NCI-H2081 treated with DMSO at 0.1 percent for 48 hours (cell line): ENCODE data around the gene SMS.
"Not testable (repeated sequence)": the region's sequence is repeated elsewhere in the genome, so short reads cannot be mapped to it uniquely, and the experiment has no call there.

ENCODE experiments used
- DNase-seq: peaks from one replicate; lab custom pipeline; 2025; lab: John Stamatoyannopoulos, UW

Gene SMS

GRCh38 chrX:21952624-21953023 is 12.1 kb downstream of the SMS start:
- no peak for DNase-seq

DNA sequence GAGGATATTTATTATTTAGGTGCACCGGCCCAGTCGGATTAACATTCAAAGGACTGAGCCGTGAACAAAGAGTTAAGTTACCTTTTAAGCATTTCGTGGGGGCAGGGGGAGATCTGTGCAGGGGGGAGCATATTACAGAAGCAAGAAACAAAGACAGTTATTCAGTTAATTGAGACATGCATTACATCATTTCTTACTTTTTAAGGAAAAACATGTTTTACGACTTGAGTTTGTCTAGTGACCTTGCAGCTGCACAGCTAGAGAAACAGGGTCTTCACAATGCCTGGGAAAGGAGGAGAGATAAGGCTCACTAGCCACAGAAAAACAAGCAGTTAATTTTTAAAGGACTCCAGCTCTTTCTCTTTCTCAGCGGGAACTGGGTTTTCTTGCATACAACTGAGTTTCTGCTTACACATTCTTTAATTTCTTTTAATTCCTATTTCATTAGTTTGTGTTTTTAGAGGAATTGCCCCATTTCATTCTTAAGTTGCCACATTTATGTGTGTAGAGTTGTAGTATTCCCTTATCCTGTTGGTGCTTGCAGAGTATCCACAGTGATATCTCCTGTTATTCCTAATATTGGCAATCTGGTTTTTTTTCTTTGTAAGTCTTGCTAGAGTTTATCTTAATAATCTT is 12.8 kb downstream of the SMS start:
- not testable (repeated sequence) for DNase-seq

- DNase-seq, result no peak
Observed at GRCh38 chrX:21955403-21956189, 15.1 kb downstream of the SMS start.

DNA sequence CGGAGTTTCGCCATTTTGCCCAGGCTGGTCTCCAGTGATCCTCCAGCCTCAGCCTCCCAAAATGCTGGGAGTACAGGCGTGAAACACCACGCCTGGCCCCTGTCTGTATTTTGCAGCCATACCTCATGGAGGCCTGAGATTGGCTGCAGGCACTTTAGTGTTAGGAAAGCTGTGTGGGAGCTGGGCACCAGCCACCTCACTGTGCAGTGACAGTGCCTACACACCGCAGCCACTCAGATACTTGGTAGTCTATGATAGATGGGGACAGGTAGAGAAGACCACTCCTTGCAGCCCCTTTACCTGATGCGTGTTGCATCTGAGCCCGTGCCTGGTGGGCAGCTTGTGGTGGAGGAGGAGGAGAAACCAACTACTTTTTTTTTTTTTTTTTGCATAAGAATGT is 16.3 kb downstream of the SMS start:
- no peak for DNase-seq

DNA sequence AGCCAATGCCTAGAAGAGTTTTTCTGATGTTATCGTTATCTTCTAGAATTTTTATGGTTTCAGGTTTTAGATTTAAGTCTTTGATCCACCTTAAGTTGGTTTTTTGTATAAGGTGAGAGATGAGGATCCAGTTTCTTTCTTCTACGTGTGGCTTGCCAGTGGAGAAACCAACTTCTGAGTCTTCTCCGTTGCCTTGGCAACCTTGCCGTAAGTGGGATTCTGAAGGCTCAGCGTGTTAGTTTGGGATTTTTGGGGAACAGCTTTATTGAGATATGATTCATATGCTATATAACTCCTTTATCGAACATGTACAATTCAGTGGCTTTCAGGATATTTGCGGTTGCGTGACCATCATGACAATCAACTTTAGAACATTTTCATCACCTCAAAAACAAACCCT is 17.7 kb downstream of the SMS start:
- no peak for DNase-seq

- no peak for DNase-seq
Observed at GRCh38 chrX:21958916-21959315, 18.4 kb downstream of the SMS start.

GRCh38 chrX:21959362-21960051 is 19.0 kb downstream of the SMS start:
- no peak for DNase-seq

- DNase-seq, result no peak
Observed at GRCh38 chrX:21960569-21961541, 20.3 kb downstream of the SMS start.

DNA sequence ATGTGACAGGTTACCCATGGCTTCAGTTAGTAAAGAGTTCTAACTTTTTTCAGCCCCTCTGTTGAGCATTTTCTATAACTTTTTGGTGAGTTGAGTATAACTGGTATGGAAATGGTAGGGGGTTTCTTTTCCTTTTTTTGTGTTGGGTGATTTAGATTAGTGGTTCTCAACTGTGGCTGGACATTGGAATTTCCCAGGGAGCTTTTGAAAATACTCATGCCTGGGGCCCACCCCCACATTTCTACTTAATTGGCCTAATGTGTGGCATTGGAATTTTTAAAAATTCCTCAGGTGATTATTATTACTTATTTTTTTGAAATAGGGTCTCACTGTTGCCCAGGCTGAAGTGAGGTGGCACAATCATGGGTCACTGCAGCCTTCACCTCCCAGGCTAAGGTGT is 21.9 kb downstream of the SMS start:
- DNase-seq, result no peak

GRCh38 chrX:21963269-21963668 is 22.8 kb downstream of the SMS start:
- DNase-seq, result no peak

GRCh38 chrX:21963731-21964405 is 23.4 kb downstream of the SMS start:
- no peak for DNase-seq

DNA sequence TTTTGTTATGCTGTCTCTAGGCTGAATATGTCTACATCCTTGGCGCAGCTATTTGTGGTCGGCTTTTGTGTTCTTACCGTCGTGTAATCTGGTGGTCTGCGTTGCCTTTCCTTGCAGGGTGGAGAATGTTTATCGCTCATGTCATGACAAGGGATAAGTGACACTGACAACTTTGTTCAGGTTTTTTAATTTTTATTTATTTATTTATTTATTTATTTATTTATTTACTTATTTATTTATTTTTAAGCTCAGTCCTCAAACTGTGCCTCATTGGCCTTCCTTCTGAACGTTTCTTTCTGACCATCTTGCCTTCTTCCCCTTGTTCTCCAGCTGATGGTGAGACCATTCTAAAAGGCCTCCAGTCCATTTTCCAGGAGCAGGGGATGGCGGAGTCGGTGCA is 26.4 kb downstream of the SMS start:
- DNase-seq, result no peak

- no peak for DNase-seq
Observed at GRCh38 chrX:21968333-21968732, 27.8 kb downstream of the SMS start.

GRCh38 chrX:21970326-21970725 is 29.8 kb downstream of the SMS start:
- DNase-seq, result no peak

GRCh38 chrX:21972046-21972445 is 31.5 kb downstream of the SMS start:
- no peak for DNase-seq

DNA sequence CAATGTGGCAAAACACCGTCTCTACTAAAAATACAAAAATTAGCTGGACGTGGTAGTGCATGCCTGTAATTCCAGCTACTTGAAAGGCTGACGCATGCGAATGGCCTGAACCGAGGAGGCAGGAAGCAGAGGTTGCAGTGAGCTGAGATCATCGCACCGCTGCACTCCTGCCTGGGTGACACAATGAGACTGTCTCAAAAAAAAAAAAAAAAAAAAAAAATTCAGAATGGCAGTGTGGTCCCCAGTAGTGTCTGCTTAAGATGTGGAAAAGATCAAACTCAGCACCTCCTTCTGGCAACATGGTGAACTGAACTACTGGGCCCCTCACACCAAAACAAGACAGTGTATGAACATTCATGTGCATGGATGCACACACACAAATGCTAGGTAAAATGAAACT is 32.2 kb downstream of the SMS start:
- DNase-seq, result no peak

DNA sequence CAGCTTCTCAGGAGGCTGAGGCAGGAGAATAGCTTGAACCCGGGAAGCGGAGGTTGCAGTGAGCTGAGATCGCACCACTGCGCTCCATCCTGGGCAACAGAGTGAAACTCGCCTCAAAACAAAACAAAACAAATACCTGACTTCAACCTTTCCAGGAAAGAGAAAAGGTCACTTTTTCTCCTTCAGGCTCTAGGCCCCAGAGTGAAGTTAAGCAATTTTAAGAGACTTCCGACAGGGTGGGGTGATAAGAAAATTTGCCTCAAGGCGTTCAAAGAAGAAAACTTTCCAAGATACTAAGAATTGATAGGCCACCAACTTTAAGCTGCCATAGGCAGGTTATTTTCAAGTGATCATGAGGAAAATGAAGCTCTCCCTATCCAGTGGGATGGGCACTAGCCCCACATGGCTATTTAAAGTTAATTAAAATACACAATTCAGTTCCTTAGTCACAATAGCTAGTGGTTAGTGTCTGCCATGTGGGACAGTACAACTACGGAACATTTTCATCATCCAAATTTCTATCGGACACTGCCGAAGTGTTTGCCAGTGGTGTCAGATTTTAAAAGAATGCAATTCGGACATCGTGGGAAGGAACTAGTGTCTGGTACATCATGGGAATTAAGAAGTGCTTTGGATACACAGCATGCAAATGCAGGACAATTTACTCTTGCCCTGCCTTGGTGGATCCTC is 33.0 kb downstream of the SMS start:
- no peak for DNase-seq

DNA sequence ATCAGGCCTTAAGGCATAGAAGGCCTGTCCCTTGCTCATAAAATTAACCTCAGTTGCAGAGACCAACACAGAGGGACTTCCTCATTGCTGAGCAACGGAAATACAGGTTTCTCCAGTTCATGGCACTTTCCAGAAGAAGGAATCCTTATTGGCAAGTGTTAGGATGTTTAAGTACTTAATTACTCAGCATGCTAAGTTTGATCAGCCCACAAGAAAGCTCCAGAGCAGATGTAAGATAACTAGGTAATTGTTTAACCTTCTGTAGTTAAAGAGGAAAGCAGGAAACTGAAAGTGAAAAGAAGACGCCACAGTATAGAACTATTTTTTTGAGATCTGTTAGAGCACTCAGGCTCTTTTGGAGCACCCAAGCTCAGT is 33.5 kb downstream of the SMS start:
- DNase-seq, result no peak

GRCh38 chrX:21975242-21975641 is 34.7 kb downstream of the SMS start:
- no peak for DNase-seq

DNA sequence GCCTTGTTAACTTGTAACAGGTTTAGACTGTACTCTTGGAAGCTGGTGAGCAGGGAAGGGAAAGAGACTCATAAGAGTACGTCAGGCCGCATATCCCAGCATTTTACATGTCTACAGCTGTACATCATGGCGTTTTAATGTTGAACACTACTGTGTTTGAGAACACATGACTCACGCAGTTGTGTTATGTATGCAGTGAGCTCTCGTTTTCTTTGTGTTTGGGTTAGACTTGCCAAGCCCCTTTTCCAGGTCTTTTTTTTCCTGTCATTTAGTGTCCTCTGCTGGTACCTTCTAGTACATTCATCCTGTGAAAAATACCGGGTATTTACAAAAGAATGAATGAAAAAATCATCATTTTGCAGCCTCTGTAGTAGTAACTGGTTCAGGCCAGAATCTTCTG is 35.3 kb downstream of the SMS start:
- DNase-seq, result no peak

DNA sequence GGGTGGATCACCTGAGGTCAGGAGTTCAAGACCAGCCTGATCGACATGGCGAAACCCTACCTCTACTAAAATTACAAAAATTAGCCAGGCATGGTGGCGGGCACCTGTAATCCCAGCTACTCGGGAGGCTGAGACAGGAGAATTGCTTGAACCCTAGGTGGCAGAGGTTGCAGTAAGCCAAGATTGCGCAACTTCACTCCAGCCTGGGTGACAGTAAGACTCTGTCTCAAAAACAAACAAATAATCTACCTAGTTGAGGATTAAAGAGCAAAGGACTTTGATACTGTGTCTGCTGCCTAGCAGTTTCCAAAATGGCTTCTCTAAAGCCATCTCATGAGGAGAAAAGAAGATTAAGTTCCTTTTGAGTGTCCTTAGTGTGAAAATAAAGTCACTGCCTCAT is 37.8 kb downstream of the SMS start:
- DNase-seq, result no peak
